Kidney (tissue), 14 donors: ENCODE data around the gene KNDC1. TPM values are rescaled to one million over a fixed set of nuclear protein-coding genes. Genes with fewer than 3 reads are reported as not detected.
"Not testable (repeated sequence)": the region's sequence is repeated elsewhere in the genome, so short reads cannot be mapped to it uniquely, and the experiment has no call there.

Experiments used
- DNase-seq, 5 donors: peaks; one replicate each; pipeline ENCODE4 v3.0.0-alpha.2; 2013 to 2020
- FAIRE-seq: peaks from 2 replicates; lab custom pipeline; 2012; peaks lifted over from hg19 to GRCh38; lab: Jason Lieb, UNC
- H3K27ac ChIP-seq, 2 donors: one replicate each; pipeline ENCODE4 v1.7.0; 2013; ENCODE audit warnings: low read depth in 2 of 2, low read length in 2 of 2, inconsistent platforms in 1 of 2
- H3K27me3 ChIP-seq: one replicate; pipeline ENCODE4 v1.7.1; 2013; ENCODE audit warnings: low read length, inconsistent platforms; ENCODE audit not compliant: control insufficient read depth, insufficient read depth
- H3K36me3 ChIP-seq, 3 donors: one replicate each; pipeline versions ENCODE4 v1.7.0 to v1.7.1; 2013; ENCODE audit warnings: low read length in 3 of 3, control low read depth in 1 of 3, inconsistent platforms in 1 of 3; ENCODE audit not compliant: insufficient read depth in 3 of 3, control insufficient read depth in 2 of 3
- H3K4me1 ChIP-seq, 3 donors: one replicate each; pipeline versions ENCODE4 v1.7.0 to v1.7.1; 2013; ENCODE audit warnings: low read length in 3 of 3, inconsistent platforms in 1 of 3, low read depth in 1 of 3; ENCODE audit not compliant: control insufficient read depth in 2 of 3, insufficient read depth in 2 of 3
- H3K4me3 ChIP-seq, 3 donors: one replicate each; pipeline versions ENCODE4 v1.7.0 to v1.8.1; 2013; ENCODE audit warnings: low read length in 3 of 3, control low read depth in 1 of 3, inconsistent platforms in 1 of 3
- H3K9ac ChIP-seq, 3 donors: one replicate each; pipeline versions ENCODE4 v1.7.0 to v1.7.1; 2013; ENCODE audit warnings: low read length in 3 of 3, control low read depth in 1 of 3, inconsistent platforms in 1 of 3
- H3K9me3 ChIP-seq, 3 donors: one replicate each; pipeline versions ENCODE4 v1.7.0 to v1.7.1; 2013; ENCODE audit warnings: low read length in 3 of 3, control low read depth in 1 of 3, inconsistent platforms in 1 of 3; ENCODE audit not compliant: control insufficient read depth in 2 of 3, insufficient read depth in 1 of 3
- intact Hi-C: fragments of 100-400 bp; cut with DNase I; formaldehyde crosslinking; loops from one replicate; pipeline ENCODE4 v1.11.1; 2022
- polyA plus RNA-seq: library from polyadenylated mRNA; stranded (reverse); fragments of 350-450 nt; fragmentation: Illumina TruSeq; extraction: RNeasy Lipid Tissue Mini Kit (QIAGEN cat#74804); gene quantifications from one replicate; pipeline ENCODE4 v1.2.3, GENCODE V29; 2014; ENCODE audit warnings: low read depth, low replicate concordance; ENCODE audit not compliant: insufficient read depth
- total RNA-seq: library from RNA; stranded (reverse); fragmentation: NEBNext Ultra II Directional; extraction: Animal tissue kit (Norgen Biotek cat#: 25700); gene quantifications from one replicate; pipeline ENCODE4 v1.2.1, GENCODE V29; 2021
- TF ChIP-seq, protein P1 (sequence below): IDR thresholded peaks from 3 replicates; pipeline ENCODE4 v1.5.1; 2012; ENCODE audit warnings: mild to moderate bottlenecking, moderate library complexity, borderline replicate concordance; ENCODE audit not compliant: insufficient read depth; ENCODE audit errors: extremely low read depth
- donor health status: control.
- donor health status: control.
- donor health status: control.
- donor health status: control.
- donor health status: control.
- donor health status: DM: yes; HTN: yes; CAD: no.
- donor health status: Normal renal cell carcinoma (clear cell type).

Gene KNDC1
- total and polyA plus RNA-seq, 2 donors from 2014 or later, result 0.43 to 8.7 TPM

DNA sequence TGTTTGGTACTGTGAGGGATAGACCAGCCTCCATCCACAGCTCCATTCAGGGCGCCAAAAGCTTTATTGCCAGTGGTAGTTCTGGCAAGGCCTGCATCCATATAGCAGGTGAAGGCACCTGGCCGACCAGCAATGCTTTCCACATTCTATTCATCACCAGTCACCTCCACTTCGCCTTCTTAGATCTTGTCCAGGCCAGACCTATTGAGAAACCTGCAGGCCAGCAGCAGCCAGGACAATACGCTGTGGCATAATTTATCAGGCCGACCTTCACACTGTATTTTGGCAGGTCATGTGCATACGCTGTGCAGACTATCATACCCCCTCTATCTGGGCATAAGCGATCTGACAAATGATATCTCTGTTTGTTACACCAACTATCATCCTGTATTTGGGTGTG, 15.2 kb upstream of the KNDC1 start:
- FAIRE-seq (no peak), DNase-seq (peak in 1 of 5 donors; percentile 17)
- no peak overlapping the region for H3K4me3 ChIP-seq
- no peaks in the 10 kb centered on the region for H3K4me1 ChIP-seq
- H3K9me3 ChIP-seq, result peaks cover 0 to 4% (median 3%) of the 10 kb centered on the region in 3 donors
- H3K36me3 ChIP-seq, result no peaks in the 10 kb centered on the region
- intact Hi-C loops, result no loop called here
- no peak overlapping the region for H3K27ac ChIP-seq
- H3K27me3 ChIP-seq, result no peaks in the 10 kb centered on the region
- TF ChIP-seq, protein P1, sequence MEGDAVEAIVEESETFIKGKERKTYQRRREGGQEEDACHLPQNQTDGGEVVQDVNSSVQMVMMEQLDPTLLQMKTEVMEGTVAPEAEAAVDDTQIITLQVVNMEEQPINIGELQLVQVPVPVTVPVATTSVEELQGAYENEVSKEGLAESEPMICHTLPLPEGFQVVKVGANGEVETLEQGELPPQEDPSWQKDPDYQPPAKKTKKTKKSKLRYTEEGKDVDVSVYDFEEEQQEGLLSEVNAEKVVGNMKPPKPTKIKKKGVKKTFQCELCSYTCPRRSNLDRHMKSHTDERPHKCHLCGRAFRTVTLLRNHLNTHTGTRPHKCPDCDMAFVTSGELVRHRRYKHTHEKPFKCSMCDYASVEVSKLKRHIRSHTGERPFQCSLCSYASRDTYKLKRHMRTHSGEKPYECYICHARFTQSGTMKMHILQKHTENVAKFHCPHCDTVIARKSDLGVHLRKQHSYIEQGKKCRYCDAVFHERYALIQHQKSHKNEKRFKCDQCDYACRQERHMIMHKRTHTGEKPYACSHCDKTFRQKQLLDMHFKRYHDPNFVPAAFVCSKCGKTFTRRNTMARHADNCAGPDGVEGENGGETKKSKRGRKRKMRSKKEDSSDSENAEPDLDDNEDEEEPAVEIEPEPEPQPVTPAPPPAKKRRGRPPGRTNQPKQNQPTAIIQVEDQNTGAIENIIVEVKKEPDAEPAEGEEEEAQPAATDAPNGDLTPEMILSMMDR, result no peak
- H3K9ac ChIP-seq, result no peak overlapping the region

GRCh38 chr10:133150226-133150625, 9.8 kb upstream of the KNDC1 start:
- Histone ChIP-seq H3K9ac (no peak overlapping the region), H3K4me1 (no peaks in the 10 kb centered on the region), H3K27ac (no peak overlapping the region), H3K9me3 (peaks cover 0 to 4% (median 3%) of the 10 kb centered on the region in 3 donors), H3K36me3 (no peaks in the 10 kb centered on the region), H3K27me3 (no peaks in the 10 kb centered on the region), H3K4me3 (no peak overlapping the region)
- TF ChIP-seq, protein P1, result no peak
- intact Hi-C loops, result no loop called here
- DNase-seq, result no peak
- no peak for FAIRE-seq

GRCh38 chr10:133150656-133151055, 9.4 kb upstream of the KNDC1 start:
- H3K4me3 ChIP-seq, result no peak overlapping the region
- no peak overlapping the region for H3K9ac ChIP-seq
- no peaks in the 10 kb centered on the region for H3K36me3 ChIP-seq
- no peaks in the 10 kb centered on the region for H3K4me1 ChIP-seq
- intact Hi-C loops, result no loop called here
- DNase-seq (no peak), FAIRE-seq (no peak)
- no peaks in the 10 kb centered on the region for H3K27me3 ChIP-seq
- H3K9me3 ChIP-seq, result peaks cover 0 to 4% (median 3%) of the 10 kb centered on the region in 3 donors
- no peak overlapping the region for H3K27ac ChIP-seq
- TF ChIP-seq, protein P1, result no peak

DNA sequence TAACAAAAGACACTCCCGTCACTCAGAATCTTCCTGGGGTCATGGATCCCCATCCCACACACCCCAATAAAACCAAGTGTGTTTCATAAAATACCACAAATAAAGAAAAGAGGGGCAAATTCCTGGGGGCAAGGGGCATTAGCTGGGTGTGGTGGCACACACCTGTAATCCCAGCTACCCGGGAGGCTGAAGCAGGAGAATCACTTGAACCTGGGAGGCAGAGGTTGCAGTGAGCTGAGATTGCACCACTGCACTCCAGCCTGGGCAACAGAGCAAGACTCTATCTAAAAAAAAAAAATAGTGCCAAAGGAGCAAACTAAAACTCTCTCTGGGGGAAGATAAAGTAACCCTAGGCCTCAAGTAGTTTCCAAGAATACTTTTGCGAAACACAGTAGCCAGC, 8.9 kb upstream of the KNDC1 start:
- H3K36me3 ChIP-seq, H3K9ac ChIP-seq, H3K4me1 ChIP-seq, H3K27me3 ChIP-seq, FAIRE-seq, H3K4me3 ChIP-seq, H3K9me3 ChIP-seq, intact Hi-C loops, DNase-seq, H3K27ac ChIP-seq: not testable (repeated sequence)
